ENCODE measurements around the gene PSMB5. TPM values are rescaled to one million over a fixed set of nuclear protein-coding genes. Genes with fewer than 3 reads are reported as not detected.

Gene PSMB5
- total RNA-seq, 1 experiment from 2014 or later, result 224 TPM

GRCh38 chr14:23056956-23057756 lies 22.5 kb upstream of the PSMB5 start, which contains the start of gene CDH24:
Gene CDH24, minus strand, starts transcription at chr14:23057520. Its CDS starts 1,787 bp downstream, at chr14:23055733.
- TF ChIP-seq ZNF512 (CRISPR knock-in tag; IDR thresholded peaks at IDR 0.05; ENCODE audit: borderline replicate concordance) (peak; percentile 87; the same call in 1 of the 2 replicates), ATF1 (CRISPR knock-in tag; IDR thresholded peaks at IDR 0.05) (no peak), SMAD4 (CRISPR knock-in tag; IDR thresholded peaks at IDR 0.05) (no peak), RORB (CRISPR knock-in tag; IDR thresholded peaks at IDR 0.05) (no peak), ATF2 (CRISPR knock-in tag; IDR thresholded peaks at IDR 0.05; ENCODE audit: borderline replicate concordance, low read depth) (no peak), NR3C1 (CRISPR knock-in tag; conservative IDR thresholded peaks at IDR 0.05; ENCODE audit: low read depth) (no peak), TP53 (CRISPR knock-in tag; IDR thresholded peaks at IDR 0.05) (0 out of 2 replicates have a peak, but pooled peaks have one; percentile 44), KAT7 (CRISPR knock-in tag; IDR thresholded peaks at IDR 0.05; ENCODE audit: borderline replicate concordance) (0 out of 2 replicates have a peak, but pooled peaks have one; percentile 19), NR1H2 (CRISPR knock-in tag; IDR thresholded peaks at IDR 0.05) (no peak), ATF6 (CRISPR knock-in tag; IDR thresholded peaks at IDR 0.05) (no peak)
- peaks cover 5% of the 10 kb centered on the region; the same call in 1 of the 2 replicates for H3K27me3 Mint-ChIP-seq (ENCODE audit: low read depth)
- H3K9me3 Mint-ChIP-seq, result no peaks in the 10 kb centered on the region
- H3K4me3 Mint-ChIP-seq, result peak within 1 kb of the TSS; percentile 83
- ChIA-PET CTCF (interaction anchor here (0.5 to 8.8 kb wide), 46 partner anchors 11 to 1613 kb away, joined by 3 to 224 read pairs (median 6); partner anchors contain the start of genes ACIN1, AJUBA, C14orf119 and HAUS4), POLR2A (interaction anchor here (0.6 to 2.6 kb wide), 14 partner anchors 11 to 128 kb away, joined by 3 to 13 read pairs (median 6); partner anchors contain the start of genes ACIN1, AJUBA, C14orf119 and PRMT5)
- H3K4me1 Mint-ChIP-seq, result peaks cover 16% of the 10 kb centered on the region
- peak; percentile 80 for DNase-seq (ENCODE audit: low spot score)
- peak within 1 kb of the TSS; percentile 91 for H3K27ac Mint-ChIP-seq
- ATAC-seq, result peak; percentile 31
- peaks cover 24% of the 10 kb centered on the region for H3K36me3 Mint-ChIP-seq

- TF ChIP-seq CTCF (IDR thresholded peaks at IDR 0.05) (peak; percentile 62), E2F1 (CRISPR knock-in tag; IDR thresholded peaks at IDR 0.05) (no peak), HMGXB4 (CRISPR knock-in tag; IDR thresholded peaks at IDR 0.05) (peak; percentile 46; the same call in 1 of the 2 replicates), TEAD1 (CRISPR knock-in tag; IDR thresholded peaks at IDR 0.05) (0 out of 2 replicates have a peak, but pooled peaks have one; percentile 9)
- Mint-ChIP-seq H3K4me1 (peaks cover 16% of the 10 kb centered on the region), H3K27me3 (ENCODE audit: low read depth) (peaks cover 5% of the 10 kb centered on the region; the same call in 1 of the 2 replicates), H3K9me3 (no peaks in the 10 kb centered on the region), H3K36me3 (peaks cover 20% of the 10 kb centered on the region), H3K27ac (no peak overlapping the region; the same call in 1 of the 2 replicates), H3K4me3 (peak overlapping the region; percentile 71)
- ChIA-PET CTCF (interaction anchor here (0.8 to 8.8 kb wide), 21 partner anchors 12 to 126 kb away, joined by 3 to 224 read pairs (median 9); partner anchors contain the start of genes ACIN1, AJUBA, C14orf119 and HAUS4), POLR2A (interaction anchor here (0.7 to 1.7 kb wide), 4 partner anchors 39 to 74 kb away, joined by 4 to 5 read pairs (median 4); partner anchors contain the start of genes ACIN1, AJUBA and C14orf119)
- ATAC-seq, result peak; percentile 65
- peak; percentile 81 for DNase-seq (ENCODE audit: low spot score)
Observed at GRCh38 chr14:23056145-23056955, 21.6 kb upstream of the PSMB5 start.
